Measurements from ENCODE around the gene CYTH3. TPM values are rescaled to one million over a fixed set of nuclear protein-coding genes. Genes with fewer than 3 reads are reported as not detected.

CYTH3 gene
- total RNA-seq, 1 donor from 2014 or later: 0.98 TPM

DNA sequence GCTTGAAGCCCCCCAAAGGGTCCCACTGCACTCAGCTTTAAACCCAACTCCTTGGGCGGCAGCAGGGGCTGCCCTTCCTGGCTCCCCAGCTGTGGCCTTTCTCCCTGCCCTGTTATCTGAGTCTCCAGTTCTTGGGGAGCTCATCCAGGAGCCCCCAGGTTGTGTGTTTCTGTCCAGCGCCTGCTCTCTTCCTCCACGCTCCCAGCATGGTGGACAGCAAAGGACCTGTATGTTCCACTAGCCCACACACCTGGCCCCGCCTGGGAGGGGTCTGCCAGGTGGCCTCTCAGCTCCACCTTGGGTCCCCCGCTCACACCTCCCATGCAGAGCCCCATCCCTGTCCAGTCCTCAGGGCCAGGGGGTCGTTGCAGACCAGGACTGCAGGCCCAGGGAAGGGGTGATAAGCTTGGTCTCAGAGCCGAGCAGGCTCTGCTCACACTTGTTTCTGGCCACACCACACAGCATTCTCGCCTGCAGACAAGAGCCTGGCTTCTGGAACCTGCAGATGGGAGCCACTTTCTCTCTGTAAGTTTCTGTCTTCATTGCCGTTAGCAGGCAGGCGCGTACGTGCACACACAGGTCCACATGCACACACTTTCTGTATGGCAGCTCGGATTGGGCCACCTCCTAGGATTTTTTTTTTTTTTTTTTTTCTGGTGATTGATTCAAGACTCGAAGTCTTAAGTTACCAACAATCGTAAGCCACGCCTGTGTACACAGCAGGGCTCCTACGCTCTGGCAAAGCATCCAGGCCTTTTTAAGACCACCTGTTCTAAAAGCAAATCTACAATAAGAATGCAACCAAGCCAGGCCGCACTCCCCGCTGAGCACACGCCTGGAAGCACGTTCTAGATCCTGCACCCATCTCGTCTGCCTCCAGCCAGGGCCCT is 104.6 kb downstream of the CYTH3 start:
- intact Hi-C loops (cut with micrococcal nuclease): no loop called here

DNA sequence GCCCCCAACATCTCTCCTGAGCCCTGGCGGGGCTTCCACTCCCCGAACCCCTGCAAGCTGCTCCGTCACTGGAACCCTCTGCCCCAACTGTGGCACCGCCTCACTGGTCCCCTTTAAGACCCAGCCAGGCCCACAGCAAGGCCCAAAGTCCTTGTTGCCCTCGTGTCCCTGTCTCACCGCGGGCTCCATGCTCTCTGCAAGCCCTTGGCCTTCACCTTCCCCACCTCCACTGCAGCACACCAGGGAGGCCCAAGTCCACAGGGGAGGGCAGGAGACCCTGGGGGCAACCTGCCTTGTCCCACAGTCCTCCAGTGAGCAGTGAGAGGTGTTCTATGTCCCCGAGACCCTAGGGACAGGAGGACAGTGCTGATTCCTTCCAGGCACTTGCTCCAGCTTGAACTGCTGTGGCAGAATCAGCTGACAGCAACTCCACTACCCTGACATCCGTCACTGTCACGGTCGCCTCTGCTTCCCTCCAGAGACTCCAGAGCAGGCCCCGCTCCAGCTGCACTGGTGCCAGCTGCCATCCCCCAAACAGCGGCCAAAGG is 105.3 kb downstream of the CYTH3 start:
- intact Hi-C loops (cut with micrococcal nuclease): no loop called here

DNA sequence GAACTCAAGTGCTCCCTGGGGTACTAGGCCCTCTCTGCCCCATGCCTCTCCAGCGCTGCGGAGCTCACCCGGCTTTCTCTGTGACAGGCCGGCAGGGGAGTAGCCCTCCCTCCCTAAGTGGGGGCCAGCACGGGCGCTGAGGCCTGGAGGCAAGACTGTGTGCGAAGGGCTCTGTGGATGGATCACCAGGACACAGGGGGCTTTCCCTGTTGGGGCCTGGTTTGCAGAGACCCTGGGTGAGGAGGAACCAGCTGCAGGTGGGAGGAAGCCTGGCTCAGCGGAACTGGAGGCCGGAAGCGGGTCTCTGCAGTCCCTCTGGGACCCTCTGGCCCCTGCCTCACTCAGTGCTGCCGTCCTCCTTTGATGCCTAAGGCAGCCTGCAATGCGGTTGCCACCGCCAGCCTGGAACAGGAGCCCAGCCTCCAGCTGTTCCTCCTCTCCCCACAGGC is 106.0 kb downstream of the CYTH3 start:
- intact Hi-C loops (cut with micrococcal nuclease): no loop called here

DNA sequence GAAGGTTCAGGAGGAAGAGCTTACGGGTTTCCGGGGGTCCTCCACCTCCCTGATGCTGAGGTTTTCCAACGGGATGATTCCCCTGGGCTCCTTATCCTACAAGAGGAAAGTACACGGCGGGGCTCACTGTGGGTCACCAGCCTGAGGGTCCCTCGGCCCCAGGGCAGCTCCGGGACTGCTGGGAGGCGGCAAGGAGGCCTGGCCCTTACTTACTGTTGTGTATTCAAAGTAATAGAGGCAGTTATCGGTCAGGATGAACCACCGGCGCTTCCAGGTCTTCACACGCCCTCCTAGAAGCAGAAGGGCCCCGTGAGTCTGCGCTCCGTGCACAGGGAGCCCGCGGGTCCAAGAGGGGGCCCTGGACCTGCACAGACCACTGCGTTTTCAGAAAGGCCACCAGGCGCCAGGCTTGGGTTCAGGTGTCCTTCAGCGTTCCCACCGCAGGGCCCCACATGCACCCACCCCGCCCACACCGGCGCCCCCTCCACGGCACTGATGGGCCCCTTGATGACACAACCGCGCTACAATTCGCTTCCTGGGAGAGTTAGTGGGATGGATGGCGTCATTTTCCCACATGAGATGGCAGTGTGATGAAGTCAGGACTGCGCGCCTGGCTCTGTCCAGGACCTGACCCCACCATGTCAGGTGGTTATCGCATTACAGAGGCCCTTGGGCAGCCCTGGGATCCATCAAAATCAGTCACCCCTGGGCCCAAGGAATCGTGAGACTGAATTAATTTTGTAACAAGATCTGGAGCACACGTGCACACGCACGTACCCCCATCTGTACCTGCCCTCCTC is 106.7 kb downstream of the CYTH3 start:
- intact Hi-C loops (cut with micrococcal nuclease): no loop called here

DNA sequence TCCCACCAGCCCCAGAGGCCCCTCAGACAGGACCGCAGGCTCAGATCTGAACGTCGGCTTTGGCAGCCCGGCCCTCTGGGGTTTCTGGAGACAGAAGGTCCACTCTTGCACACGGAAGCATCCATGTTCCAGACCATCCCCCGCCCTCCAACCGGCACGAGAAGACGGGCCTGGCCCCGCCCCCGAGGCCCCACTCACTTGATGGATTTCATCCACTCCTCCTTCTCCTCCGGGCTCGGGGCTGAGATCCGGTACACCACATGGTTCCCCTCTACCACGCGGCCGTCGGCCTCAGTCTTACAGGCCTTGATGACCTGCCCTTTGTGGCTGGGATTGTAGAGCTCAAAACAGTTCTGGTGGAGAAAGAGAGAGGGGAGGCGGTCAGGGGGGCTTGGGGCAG is 107.3 kb downstream of the CYTH3 start:
- intact Hi-C loops (cut with micrococcal nuclease): no loop called here

DNA sequence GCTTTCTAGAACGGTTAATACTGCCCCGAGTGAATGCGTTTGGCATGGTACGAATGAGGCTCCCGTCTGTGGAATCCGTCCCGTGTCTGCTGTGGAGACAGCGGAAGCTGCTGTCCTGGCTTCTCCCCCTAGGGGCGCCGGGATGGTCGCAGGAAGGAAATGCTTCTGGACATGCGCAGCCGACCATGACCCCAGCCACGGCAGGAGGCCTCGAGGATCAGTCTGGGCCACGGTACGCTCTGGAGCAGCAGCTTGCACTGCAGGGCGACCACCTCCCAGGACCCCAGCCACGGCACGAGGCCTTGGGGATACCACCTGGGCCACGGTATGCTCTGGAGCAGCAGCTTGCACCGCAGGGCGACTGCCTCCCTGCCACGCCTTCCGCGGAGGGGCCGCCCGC is 107.9 kb downstream of the CYTH3 start:
- intact Hi-C loops (cut with micrococcal nuclease): loop anchor here (5.0 kb wide), 1 partner anchor 158 kb away; no protein-coding TSS in a partner anchor

DNA sequence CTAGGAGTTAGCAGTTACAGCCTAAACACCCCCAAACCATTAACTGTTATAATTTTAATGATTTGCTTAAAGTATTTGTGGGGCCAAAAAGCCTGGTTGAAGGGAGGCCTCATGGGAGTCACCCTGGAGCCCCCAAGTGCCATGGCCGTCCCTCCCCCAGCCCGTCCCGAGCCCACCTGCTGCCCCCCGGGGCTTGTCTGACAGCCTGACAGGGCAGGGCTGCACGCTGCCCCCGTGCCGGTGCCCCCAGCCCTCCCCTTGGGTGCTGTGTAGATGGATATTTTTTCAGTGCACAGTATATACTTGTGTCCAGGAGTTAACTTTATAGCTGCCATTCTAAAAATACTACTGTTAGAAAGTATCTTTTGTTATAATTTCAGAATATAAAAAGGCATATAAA is 108.4 kb downstream of the CYTH3 start:
- intact Hi-C loops (cut with micrococcal nuclease): loop anchor here (5.0 kb wide), 1 partner anchor 158 kb away; no protein-coding TSS in a partner anchor

DNA sequence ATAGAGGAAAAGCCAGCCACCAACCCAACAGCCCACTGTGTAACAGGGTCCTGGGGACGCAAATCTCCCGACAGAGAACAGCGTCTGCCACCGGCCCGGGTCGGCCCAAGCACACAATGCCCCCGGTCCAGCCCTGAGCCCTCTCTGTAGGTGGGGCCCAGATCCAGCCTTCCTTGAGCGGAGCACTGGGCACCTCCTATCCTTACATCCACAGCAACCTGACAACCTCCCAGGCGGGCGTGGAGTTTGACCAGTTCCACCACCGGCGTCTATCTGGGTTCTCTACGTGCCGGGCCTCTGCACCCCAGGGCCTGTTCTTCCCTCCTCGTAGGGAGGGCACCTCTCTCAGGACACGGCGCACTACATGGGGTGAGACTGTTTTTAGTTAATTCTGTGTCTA is 109.0 kb downstream of the CYTH3 start:
- intact Hi-C loops (cut with micrococcal nuclease): loop anchor here (5.0 kb wide), 1 partner anchor 159 kb away; no protein-coding TSS in a partner anchor

DNA sequence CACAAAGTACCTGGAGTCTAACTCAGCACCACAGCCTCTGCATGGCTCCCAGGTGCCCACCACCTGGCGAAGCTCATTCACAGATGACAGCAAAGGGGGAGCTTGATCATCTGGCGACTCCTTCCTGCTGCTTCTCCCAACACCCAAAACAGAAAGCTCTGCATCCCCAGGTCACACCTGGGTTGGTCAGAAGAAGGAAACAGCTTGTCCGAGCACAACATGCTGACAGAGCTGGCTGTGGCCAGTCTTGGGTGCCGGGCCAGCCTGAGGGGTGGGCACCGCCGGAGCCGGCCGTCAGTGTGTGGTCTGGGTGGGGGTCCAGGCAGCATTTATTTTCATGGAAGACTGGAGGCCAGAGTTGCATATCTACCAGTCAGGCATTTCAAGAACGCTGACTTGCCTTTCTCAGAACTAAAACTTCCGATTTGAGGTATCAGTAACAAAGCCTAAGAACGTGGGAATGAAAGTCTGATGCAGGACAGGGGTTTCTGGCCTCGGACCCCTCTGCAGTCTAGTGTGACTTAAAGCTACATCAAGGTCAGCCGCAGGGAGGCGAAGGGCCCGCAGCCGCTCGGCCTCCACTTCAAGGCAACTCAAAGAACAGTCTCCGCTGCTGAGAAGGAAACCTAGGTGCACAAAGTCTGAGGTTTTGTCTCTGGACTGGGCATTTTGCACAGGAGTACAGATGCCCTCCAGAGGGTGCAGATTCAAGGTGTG is 109.6 kb downstream of the CYTH3 start:
- intact Hi-C loops (cut with micrococcal nuclease): loop anchor here (5.0 kb wide), 1 partner anchor 159 kb away; no protein-coding TSS in a partner anchor

DNA sequence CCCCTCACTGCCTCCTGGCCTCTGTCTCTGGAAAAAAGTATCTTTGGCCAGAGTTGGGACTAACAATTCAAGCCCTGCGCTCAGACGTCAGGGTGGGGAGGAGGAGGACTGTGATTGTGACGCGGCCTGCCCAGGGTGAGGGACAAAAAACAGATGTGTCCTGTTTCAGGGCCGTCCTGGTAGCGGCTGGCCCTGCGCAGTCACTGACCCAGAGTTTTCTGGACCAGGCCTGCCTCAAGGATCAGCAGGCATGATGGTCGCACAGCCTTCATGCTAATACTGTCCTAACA is 110.1 kb downstream of the CYTH3 start:
- intact Hi-C loops (cut with micrococcal nuclease): loop anchor here (5.0 kb wide), 1 partner anchor 160 kb away; no protein-coding TSS in a partner anchor

DNA sequence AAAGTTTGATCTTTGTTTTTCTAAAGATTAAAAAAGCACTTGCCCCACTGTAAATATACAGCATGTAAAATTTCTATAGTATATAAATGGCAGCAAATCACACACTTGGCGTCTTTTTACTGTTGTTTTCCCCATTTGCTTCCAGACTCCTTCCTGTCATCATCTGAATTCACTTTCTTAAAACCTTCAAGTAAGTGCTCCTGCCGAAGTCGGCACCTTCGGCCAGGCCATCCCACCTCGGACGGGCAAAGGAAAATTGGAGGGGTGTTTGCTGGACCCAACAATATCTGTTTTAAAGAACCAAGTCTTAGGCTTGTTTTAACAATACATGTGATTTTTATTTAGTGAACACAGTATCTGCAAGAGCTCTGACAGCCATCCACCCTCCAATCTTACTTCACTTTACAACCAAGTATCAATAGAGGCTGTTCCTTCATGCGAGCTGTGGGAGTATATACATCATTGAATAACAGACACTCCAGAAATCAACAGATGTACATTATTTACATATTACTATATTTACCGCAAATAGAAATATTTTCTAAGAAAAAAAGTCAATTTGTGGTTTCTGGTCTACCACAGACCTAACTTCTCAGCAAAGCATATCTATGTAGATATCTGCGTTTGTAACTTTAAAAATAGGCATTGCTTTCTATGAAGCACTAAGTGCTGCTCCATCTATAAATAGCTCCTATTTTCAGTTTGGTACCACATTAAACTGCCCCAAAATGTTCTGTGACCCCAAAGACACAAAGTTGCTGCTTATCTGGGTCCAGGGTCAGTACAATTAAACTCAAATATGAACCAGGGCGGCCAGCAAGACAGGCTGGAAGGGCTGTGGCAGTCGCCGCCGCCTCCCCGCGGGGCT is 110.7 kb downstream of the CYTH3 start:
- intact Hi-C loops (cut with micrococcal nuclease): loop anchor here (5.0 kb wide), 1 partner anchor 161 kb away; no protein-coding TSS in a partner anchor

DNA sequence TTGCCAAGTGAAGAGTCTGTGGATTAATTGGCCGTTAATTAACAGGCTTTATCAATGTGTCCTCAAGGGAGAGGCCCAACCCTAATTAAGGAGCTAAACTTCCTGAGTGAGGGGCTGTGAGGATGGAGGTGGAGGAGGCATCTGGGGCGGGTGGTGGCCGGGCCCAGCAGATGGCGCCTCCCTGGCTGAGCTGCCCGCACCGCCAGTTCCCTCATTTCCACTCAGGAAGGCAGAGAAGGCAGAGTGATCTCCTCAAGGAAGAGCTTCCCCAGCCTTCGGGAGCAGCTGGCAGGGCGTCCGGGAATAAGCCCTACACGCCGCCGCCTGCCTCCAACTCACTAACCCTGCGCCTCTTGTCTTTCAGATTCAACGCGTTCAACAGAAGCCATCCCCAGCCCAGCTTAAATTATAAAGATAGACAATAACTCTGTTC is 112.2 kb downstream of the CYTH3 start:
- intact Hi-C loops (cut with micrococcal nuclease): loop anchor here (5.0 kb wide), 1 partner anchor 162 kb away; no protein-coding TSS in a partner anchor

DNA sequence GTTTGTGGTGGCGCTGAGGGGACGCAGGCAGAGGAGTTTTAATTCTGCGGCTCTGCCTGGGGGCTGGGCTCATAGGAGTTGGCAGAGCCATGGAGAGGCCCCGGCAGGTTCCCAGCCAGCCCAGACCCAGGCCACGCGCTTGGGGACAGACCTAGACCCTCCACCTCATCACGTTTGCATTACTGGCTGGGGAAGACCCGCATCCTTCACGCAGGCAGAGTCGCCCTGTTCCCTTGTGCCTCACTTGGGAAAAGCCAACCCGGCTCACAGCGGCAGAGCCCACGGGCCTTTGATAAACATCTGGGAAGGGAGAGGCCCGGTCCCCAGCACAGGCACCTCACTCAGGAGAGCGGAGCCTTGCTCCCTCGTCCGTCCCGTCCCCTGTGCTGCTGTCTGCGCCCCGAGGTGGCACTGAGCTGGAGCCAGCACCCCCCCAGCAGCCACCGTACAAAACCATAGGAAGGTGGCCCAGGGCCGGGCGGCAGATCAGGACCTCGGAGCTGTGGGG is 112.8 kb downstream of the CYTH3 start:
- intact Hi-C loops (cut with micrococcal nuclease): loop anchor here (5.0 kb wide), 1 partner anchor 163 kb away; no protein-coding TSS in a partner anchor

DNA sequence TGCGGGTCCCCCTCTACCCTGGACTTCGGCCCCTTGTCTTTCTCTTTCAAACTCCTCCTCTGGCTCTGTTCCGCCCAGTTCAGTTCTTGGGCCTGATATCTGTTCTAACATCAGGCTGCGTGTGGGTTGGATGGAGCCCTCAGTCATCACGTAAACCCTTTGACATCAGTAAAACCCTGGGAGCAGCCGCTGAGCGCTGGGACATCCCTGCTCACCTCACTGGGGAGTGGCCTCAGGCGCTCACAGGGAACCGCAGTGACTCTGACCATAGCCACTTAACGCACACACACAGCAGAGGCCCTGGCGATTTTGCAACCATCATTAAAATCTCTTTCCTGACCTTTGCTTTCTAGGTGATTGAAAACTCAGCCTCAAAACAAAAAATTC is 113.3 kb downstream of the CYTH3 start:
- intact Hi-C loops (cut with micrococcal nuclease): no loop called here

DNA sequence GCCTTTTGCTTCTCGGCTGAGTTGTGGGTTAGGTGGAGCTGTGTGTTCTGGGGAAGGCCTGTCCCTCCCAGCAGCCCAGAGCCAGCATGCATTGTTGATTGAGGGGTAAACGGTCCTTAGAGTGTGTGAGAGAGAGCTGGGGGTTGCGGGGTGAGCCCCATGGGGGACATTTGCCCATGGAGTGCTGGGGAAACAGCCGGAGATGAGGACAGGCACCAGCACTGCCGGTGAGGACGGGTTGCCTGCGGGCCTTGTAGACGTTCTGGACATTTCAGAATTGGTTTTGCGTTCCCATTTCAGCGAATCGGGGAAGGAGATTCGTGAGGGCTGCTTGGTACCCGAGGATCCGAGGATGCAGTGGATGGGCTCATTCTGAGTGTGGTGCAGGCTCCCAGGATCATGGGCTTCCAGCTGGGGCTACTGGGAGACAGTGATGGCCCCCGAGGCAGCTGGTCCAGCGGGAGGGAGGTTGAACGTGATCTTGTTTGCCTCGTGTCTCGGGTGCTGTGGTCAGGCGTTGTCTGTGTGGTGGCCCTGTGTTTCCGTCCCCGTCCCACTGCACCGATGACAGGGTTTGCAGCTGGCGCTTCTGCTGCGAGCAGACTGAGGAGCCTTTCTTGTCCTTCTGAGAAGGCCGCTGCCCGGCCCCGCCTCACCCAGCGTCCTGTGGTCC is 113.9 kb downstream of the CYTH3 start:
- intact Hi-C loops (cut with micrococcal nuclease): no loop called here

DNA sequence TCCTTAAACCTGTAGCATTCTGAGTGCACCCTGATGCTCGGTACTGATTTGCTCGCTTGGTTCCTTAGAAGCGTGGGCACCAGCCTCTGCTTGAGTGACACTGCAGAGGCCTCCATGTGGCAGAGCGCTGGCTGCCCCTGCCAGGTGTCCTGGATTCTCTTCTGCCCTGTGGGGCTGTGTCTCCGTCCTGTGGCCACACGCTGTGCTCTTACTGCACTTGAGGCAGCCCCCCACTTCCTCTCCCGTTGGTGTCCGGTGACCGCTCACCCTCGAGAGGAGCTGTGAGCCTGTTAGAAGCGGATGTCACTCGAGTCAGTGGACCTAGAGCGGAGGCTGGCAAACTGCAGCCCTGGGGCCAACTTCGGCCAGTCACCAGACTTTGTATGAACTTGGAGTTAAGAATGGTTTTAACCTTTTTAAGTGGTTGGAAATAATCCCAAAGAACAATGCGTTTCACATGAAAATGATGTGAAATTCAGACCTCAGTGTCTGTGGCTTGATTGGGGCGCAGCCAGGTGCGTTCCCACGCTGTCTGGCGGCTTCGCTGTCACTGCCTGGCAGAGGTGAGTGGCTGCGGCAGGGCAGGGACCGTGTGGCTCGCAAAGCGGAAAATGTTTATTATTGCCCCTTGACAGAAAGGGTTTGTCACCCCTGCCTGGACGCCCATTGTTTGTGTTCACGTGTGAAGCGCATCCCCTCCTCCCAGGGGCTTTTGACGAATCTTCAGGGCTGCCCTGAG is 114.6 kb downstream of the CYTH3 start:
- intact Hi-C loops (cut with micrococcal nuclease): no loop called here

DNA sequence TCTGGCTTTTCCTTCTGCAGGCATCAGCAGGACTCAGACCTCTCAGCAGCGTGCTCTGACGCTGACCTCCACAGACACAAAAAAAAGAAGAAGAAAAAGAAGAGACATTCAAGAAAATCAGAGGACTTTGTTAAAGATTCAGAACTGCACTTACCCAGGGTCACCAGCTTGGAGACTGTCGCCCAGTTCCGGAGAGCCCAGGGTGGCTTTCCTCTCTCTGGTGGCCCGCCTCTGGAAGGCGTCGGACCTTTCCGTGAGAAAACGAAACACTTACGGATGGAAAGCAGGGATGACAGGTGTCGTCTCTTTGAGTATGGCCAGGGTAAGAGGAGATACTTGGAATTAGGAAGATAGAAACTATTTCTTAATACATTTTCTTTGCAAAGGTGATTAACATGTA is 115.7 kb downstream of the CYTH3 start:
- intact Hi-C loops (cut with micrococcal nuclease): no loop called here

DNA sequence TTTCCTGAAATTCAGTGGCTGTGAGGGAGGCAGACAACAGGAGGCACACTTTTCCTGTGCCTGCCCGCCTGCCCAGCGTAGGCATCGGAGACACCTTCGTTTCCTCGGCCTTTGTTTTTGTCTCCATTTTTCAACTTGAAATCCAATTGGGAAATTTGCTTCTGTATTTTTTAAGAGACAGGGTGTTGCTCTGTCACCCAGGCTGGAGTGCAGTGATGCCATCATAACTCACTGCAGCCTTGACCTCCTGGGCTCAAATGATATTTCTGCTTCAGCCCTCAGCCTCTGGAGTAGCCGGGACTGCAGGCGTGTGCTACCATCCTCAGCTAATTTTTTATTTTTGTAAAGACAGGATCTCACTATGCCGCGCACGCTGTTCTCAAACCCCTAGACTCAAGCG is 116.8 kb downstream of the CYTH3 start:
- intact Hi-C loops (cut with micrococcal nuclease): no loop called here

Measured in T-helper 1 cell treated with Interleukin-12 subunit alpha and Interleukin-12 subunit beta and Interleukin-4 antibody, amounts not matched to agents 30 ng/mL and 1 ng/mL, for 36 hours (primary cell).